COR-L47 (cell line): ENCODE data around the gene SLC52A3.
"Not testable (repeated sequence)": the region's sequence is repeated elsewhere in the genome, so short reads cannot be mapped to it uniquely, and the experiment has no call there.

Experiments
- DNase-seq: peaks from one replicate; lab custom pipeline; 2025; lab: John Stamatoyannopoulos, UW

Gene SLC52A3

DNA sequence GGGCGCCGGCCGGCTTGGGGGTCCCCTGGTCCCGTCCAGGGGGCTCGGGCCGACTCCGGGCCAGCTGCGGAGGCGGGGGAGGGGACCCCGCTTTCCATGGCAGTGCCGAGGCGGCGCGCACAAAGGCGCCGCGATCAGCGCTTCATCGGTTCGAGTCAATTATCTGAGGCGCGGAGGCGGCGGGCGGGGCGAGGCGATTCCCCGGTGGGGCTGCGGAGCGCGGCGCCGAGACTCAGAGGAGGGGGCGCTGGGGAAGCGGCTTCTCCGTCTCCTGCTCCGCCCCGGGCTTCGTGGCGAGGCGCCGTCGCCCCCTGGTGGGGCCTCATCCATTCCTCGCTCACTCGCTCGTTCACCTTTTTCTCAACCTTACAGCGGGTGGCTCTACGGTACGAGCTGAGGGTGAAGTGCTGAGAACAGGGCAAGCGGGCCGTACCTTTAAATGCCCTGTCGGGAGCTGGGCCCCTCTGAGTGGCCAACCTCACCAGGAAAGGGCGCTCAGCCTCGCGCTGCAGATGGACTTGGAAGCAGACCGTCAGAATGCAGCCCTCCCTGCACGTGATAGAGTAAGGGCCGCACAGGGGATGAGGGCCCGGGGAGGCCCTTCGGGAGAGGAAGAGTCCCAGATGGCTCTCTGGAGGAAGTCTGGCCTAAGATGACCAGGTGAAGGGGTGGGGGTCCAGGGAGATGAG, 39.9 kb downstream of the SLC52A3 start:
- DNase-seq = peak; percentile 47

DNA sequence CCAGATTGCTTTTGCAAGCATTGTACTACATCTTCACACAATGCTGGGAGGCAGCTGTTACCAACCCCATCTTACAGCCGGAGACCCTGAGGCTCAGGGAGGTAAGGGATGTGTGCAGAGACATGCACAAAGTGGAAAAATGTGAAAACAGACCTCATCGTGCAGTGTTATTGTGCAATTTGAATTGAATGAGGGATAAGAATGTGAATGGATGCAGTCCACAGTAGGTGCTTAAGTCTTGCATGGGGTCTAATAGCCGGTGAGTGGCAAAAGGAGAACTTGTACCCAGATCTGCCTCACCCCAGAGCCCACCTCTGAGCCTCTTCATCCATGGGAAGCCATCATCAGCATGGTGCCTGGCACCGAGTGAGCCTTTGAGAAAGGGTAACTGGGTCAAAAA, 42.1 kb downstream of the SLC52A3 start:
- no peak for DNase-seq

DNA sequence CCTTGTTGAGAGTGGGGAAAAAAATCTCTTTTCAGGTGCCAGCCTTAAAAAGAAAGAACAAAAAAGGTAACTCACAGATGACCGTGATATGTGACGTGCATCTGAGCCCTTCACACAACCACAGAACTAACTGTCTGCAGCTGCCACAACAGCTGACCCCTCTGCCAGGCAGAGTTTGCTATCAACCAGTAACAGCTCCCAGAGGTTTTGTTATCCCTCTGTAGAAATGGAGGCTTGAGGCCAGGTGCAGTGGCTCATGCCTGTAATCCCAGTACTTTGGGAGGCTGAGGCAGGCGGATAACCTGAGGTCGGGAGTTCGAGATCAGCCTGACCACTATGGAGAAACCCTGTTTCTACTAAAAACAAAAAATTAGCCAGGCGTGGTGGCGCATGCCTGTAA, 42.8 kb downstream of the SLC52A3 start:
- DNase-seq = no peak

GRCh38 chr20:724797-725196, 43.5 kb downstream of the SLC52A3 start:
- DNase-seq = not testable (repeated sequence)

DNA sequence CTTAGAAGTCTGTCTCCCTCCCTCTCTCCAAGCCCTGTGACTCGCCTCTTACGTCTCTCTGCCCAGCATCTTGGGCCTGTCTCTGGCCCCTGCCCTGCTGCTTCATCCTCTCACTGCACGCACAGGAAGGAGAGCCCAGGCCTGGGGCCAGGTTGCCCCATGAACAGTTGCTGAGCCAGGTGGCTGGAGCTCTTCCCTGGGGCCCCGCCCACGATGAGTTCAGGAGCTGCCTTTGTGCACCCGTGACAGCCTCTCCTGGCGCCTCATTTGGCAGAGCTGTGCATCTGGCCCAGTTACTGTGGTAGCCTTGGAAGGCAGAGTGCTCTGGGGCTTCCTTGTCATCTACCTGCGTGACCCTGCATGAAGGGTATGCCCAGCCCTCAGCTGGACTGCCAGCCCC, 44.5 kb downstream of the SLC52A3 start:
- DNase-seq = no peak

DNA sequence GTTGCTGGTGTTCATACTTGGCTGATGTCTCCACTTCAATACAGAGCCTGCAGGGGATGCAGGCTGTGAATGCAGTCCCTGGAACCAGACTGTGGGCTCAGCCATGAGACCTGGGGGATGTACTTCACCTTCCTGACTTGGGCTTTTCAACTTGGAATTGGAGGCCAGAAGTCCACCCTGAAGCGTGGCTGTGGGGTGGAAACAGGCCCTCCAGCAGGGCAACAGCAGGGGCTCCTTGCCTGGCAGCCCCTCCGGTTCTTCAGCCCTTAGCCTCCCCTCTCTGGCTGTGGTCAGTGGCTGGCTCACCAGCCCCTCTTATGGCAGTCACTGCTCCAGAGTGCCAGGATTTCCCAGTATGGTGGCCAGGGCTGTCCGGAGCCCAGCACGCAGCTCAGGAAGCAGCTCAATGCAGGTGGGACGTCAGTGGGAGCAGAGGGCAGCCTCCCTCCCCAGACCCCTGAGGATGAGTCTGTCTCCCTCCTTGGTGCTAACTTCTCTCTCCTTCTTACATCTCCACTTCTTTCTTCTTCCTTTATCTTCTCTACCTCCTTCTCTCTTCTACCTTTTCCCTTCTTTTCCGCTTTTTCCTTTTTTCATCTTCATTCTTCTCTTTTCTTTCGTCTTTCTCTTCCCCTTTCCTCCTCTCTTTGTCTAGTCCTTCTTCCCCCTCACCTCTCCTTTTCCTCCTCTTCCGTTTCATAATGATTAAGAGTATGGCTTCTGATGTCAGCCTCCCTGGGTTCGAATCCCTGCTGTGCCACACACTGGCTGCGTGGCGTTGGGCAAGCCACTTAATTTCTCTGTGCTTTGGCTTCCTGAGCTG, 45.3 kb downstream of the SLC52A3 start:
- no peak for DNase-seq

DNA sequence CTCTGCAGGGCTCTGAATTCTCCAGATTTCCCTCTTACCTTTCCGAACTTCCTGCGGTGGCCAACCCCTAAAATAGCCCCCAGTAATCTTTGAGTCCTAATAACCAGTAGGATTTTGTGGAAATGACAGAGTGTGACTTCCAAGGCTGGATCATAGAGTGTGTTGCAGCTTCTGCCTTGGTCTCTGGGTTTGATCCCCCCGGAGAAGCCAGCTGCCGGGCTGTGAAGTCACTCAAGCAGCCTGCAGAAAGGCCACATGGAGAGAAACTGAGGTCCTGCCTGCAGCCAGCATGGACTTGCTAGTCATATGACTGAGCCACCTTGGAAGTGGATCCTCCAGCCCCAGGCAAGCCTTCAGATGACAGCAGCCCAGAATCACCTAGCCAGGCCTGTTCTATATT, 46.4 kb downstream of the SLC52A3 start:
- no peak for DNase-seq

DNA sequence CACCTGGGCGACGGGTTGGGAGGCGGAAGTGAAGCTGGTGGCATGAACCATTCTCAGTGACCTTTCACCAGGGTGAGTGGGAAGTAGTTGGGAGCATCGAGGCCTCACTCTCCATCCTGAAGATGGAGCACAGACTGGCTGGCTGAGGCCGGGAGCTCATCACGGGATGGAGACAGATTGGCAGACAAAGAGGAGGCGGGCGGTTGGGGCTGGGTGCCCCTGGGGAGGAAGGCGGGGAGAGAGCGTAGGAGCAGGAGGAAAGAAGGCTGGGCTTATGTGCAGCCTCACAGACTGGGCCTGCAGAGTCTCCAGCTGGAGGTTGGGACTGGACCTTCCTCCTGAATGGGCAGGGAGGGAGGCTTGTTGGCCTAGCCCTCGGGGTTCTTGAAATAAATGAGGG, 48.5 kb downstream of the SLC52A3 start:
- no peak for DNase-seq

DNA sequence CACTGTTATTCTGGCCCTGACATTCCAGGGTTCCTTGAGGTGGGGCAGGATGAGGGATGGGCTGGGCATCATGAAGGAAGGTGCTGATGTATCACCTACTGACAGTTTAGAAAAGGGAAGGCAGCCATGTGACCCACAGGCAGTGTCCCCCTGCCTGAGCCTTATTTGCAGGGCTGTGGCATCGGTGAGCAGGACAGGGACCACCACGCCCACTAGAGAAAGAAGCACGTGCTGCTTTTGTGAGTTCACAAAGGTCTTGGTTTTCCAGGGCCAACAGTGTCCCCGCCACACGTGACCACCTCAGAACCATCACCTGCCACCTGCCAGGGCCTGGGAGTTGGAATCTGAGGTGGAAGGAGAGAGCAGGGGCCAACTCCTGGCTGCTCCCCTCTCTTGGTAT, 49.2 kb downstream of the SLC52A3 start:
- DNase-seq = no peak

- DNase-seq = no peak
Observed at GRCh38 chr20:717832-718231, 50.5 kb downstream of the SLC52A3 start.

DNA sequence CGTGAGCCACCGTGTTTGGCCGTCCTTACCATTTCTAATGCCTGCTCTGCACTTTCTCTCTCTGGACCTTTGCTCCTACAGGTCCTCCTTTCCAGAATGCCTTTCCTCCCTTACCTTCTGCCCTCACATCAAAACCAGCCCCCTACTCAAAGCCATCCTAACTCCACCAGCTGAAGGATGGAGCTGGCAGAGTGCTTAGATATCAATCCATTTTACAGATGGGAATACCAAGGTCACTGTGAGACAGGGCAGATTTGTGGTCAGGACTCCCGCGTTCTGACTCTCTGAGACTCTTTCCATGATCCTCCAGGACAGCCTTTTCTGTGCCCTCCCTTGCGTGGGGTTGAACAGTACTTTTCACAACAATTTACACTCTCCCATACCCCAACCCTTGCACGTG, 51.0 kb downstream of the SLC52A3 start:
- no peak for DNase-seq

DNA sequence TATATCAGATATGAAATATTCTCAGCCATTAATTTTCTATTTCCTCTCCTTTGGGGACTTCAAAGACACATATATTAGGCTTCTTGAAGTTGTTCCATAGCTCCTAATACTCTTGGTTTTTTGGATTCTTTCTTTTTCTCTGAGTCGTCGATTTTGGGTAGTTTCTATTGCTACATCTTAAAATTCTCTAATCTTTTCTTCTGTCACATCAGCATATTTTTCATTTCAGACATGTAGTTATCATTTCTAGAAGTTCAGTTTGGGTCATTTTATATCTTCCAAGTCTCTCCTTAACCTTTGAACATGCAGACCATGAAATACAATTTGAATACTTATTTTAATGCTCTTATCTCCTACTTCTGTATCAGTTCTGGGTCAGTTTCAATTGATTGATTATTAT, 53.8 kb downstream of the SLC52A3 start:
- DNase-seq = no peak

DNA sequence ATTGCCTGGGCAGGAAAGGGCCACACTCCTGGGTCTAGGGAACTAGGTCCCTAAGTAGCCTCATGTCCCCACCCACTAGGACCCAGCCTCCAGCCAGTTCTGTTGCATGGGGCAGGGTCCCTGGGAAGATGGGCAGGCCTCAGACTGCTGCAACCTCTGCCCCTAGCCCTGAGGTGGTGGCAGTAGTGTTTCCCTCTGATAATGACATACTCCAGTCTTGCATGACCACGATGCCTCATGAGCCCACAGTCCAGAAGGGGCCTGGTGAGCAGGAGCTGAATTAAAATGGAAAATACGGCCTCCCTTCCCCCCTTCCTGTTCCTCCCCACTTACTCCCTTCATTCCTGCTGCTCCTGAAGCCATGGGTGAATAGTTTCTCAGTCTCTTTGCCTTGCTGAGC, 56.7 kb downstream of the SLC52A3 start:
- DNase-seq = no peak

DNA sequence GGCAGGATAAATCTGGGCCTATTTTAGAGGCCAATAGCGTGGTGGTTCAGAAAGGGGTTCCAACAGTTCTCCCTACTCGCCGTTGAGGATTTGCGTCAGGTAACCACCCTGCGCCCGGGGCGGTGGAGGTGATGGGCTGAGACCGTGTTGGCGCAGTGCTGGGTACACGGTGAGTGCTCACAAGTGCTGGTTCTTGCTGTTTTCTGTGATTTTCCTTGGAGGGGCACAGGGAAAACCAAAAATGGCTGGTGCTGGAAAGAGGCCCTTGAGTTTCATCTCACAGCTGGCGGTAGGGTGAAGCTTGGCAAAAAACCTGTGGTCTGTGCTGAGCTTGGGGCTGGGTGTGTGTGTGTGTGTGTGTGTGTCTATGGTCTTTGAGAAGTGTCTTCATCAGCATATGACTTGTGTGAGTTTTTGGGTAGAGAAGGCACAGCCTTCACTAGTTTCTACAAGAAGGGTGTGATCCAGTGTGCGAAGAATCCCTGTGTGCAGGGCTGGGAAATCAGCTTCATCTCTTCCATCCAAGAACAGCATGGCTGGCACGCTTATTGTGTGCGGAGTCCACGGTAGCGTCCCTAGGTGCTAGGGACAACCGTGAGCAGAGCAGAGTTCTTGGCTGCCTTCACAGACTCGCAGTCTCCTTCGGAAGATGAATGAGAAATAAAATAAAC, 57.4 kb downstream of the SLC52A3 start:
- DNase-seq = no peak
